ENCODE results near the gene ZSCAN26. TPM values are rescaled to one million over a fixed set of nuclear protein-coding genes. Genes with fewer than 3 reads are reported as not detected.

Gene ZSCAN26
- 11.7 and 17.4 TPM in 2 replicates for total RNA-seq (2014; rRNA removed; shearing (Covaris generic))

DNA sequence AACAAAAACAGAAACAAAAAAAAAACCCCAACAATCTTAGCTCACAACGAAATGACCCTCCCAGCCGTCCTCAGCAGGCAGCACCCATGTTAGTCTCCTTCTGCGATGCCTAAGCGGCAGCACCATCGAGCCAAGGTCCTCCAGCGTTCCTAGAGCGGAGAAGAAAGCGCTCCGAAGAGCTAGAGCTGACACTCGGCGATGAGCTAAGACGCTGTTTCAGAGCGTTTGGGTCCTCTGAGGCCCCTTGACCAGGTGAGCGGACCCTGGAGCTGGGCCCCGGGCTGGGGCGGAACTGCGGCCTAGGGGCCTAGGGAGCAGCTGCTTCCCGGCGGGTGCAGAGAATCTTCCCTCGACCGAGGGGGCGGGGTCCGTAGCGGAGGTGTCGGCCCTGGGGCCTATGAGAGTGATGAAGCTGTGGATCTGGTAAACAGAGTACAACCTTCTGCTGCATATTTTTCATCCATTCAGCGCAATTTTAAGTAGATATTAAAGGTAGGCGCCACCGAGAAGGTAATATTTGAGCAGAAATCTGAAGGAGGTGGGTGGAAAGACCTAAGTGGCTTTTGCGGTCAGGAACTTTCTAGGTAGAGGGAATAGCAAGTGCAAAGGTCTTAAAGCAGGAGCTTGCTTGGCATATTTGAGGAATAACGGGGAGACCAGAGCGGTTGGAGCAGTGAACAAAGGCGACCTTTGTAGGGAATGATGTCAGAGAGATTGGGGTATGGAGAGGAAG is at the start of gene ZSCAN26:
Gene ZSCAN26, plus strand, starts transcription at position 182 of the 733 bp plus-strand sequence. CDS start 4,777 bp downstream, outside the sequence.
- Histone ChIP-seq H3K36me3 (peaks cover 6% of the 10 kb centered on the region), H3K27ac (0 out of 2 replicates have a peak within 1 kb of the TSS, but pooled peaks have one; percentile 25), H3K27me3 (replicated peaks) (no peaks in the 10 kb centered on the region), H3K4me3 (peak within 1 kb of the TSS; percentile 66), H3K4me1 (replicated peaks) (peaks cover 18% of the 10 kb centered on the region), H3K9me3 (replicated peaks) (no peaks in the 10 kb centered on the region)
- DNase-seq (ENCODE audit: low read depth in 1 of 2, low spot score in 2 of 2), result peak; percentile 85 to 93

DNA sequence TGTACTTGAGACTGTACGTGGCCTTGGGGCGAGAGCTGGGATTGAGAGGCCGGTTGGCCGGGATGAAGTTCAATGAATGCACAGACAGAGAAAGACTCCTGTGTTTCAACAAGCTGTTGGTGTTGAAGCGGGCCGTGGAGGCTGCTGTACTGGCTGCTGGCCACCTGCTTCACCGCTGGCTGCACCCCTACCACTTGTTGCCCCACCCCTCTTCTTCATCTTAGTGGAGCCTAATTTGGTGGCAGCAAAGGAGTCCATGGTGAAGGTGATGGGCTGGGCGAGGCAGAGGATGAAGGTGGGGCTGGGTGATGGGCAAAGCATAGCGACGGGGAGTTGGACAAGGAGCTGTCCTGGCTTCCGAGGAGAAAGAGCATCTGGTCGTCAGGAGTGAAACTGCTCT is 49.1 kb upstream of the ZSCAN26 start:
- Histone ChIP-seq H3K27me3 (replicated peaks) (peaks cover 6% of the 10 kb centered on the region; the same call in 1 of the 2 replicates), H3K4me1 (replicated peaks) (peaks cover 10% of the 10 kb centered on the region), H3K9me3 (replicated peaks) (no peaks in the 10 kb centered on the region), H3K4me3 (no peak overlapping the region), H3K36me3 (no peaks in the 10 kb centered on the region), H3K27ac (no peak overlapping the region; the same call in 1 of the 2 replicates)
- DNase-seq (ENCODE audit: low read depth in 1 of 2, low spot score in 2 of 2), result no peak

DNA sequence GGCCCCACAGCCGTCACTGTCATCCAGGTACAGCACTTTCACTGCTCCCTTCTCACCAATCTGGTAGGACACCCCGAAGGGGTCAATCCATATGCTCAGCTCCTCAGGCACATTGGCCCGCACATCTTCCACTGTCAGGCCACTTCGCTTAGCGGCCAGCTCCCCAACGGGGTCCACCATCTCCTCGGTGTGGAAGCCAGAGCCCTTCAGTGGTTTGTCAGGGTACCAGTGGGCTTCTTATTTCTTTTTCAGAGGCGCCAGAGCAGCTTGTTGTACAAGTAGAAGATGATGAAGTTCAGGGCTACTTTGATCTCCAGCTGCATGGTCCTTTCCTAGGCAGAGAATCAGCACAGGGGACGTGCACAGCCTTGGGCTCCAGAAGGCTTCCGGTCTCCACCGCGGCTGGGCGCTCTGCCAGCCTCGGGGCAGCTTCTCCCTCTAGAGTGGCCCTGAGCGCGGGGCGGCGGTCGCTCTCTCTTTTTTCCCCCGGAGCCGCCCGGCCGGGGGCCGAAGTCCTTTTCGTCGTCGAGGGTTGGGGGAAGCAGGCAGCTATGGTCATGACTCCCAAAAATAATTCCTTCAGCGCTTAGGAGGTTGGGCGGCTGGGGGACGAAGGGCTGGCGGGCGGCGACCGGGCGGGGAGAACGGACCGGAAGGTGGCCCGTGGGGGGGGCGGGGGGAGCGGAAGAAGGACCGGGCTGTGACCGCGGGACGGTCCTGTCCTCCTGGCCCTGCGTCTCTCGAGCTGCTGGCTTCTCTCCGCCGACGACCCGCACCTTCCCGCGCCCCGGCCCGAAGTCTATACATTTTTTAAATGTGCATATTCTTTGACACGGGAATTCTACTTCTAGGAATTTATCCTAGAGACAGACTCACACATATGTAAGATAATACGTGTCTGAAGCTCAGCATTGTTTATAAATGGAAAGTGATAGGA is 48.4 kb upstream of the ZSCAN26 start:
- H3K27ac ChIP-seq, result peak overlapping the region; percentile 83
- no peaks in the 10 kb centered on the region for H3K36me3 ChIP-seq
- peaks cover 6% of the 10 kb centered on the region; the same call in 1 of the 2 replicates for H3K27me3 ChIP-seq (replicated peaks)
- peaks cover 10% of the 10 kb centered on the region for H3K4me1 ChIP-seq (replicated peaks)
- peak; percentile 81 to 83 for DNase-seq (ENCODE audit: low read depth in 1 of 2, low spot score in 2 of 2)
- H3K4me3 ChIP-seq, result peak overlapping the region; percentile 53
- H3K9me3 ChIP-seq (replicated peaks), result no peaks in the 10 kb centered on the region

DNA sequence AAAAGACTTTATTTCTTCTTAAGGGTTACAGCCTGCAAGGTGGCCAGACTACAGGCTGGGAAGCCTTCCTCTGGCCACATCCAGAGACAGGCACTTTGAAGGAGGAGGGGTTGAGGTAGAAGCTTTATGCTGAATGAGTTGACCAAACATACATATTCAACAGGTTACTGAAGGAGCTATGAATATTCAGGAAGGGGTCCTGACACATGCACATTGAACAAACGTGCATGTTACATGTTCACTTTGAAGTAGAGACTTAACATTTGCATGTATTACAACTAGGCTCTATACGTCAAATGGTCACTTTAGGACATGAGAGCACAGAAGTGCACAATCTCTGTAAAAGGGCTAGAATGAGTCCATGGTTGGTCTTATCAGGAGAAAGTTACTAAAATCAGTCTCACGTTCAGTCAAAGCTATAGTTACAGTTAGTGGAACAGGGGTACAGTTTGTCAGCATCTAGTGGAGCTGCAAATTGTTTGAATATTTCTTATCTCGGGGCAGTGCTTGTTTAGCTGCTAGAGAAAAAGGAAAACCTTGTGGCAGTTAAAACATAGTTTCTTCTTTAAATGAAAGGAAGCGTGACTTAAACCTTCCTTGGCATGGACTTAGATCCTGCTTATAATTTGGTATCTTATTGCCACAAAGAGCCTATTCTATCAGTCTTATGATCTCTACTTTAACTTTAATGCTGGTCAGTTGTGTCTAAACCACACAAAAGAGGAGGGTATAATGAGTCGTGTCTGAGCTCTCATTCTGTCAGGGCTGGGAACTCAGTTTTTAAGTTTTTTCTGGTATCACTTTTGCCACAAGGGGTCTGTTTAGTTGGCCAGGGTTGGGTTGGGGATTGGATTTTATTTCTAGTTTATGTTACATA is 46.4 kb upstream of the ZSCAN26 start:
- H3K4me3 ChIP-seq, result no peak overlapping the region
- no peaks in the 10 kb centered on the region for H3K9me3 ChIP-seq (replicated peaks)
- no peak overlapping the region for H3K27ac ChIP-seq
- peaks cover 19% of the 10 kb centered on the region for H3K4me1 ChIP-seq (replicated peaks)
- DNase-seq (ENCODE audit: low read depth in 1 of 2, low spot score in 2 of 2), result no peak
- H3K36me3 ChIP-seq, result peaks cover 4% of the 10 kb centered on the region; the same call in 1 of the 2 replicates
- 0 out of 2 replicates have a peak, but pooled peaks cover 2% of the 10 kb centered on the region for H3K27me3 ChIP-seq (replicated peaks)

DNA sequence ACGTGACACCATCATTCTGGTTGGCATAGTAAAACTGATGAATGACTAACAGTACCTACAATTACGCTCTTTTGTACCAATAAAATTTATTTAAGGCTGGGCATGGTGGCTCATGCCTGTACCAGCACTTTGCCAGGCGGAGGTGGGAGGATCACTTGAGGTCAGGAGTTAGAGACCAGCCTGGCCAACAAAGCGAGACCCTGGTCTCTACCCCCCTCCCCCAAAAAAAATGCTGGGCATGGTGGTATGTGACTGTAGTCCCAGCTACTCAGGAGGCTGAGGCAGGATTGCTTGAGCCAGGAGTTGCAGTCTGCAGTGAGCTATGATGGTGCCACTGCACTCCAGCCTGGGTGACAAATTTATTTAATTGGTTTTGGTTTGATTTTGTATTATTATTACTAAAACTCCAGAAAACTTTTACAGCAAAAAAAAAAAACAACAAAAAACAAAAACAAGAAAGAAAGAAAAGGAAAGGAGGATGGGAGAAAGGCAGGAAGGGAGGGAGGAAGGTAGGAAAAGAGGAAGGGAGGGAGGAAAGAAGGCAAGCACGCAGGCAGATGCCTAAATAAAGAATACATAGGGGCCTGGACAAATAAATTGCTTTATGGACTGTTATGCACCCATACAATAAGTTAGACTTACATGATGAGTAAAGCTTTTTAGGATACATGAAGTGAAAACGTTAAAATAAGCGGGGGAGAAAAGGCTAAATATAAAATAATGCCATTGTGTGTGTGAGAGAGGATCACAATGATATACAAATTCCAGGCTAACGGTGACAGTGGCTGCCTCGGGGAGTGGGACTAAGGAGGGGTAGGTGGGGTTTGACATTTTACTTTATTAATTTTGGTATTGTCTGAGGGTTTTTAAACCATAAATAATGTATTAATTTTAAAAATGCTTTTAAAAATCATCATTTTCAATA is 42.5 kb upstream of the ZSCAN26 start:
- 0 out of 2 replicates have a peak, but pooled peaks cover 2% of the 10 kb centered on the region for H3K27me3 ChIP-seq (replicated peaks)
- peaks cover 29% of the 10 kb centered on the region for H3K36me3 ChIP-seq
- H3K27ac ChIP-seq, result peak overlapping the region; percentile 90
- peaks cover 13% of the 10 kb centered on the region for H3K4me1 ChIP-seq (replicated peaks)
- peak overlapping the region; percentile 59 for H3K4me3 ChIP-seq
- DNase-seq (ENCODE audit: low read depth in 1 of 2, low spot score in 2 of 2), result no peak
- no peaks in the 10 kb centered on the region for H3K9me3 ChIP-seq (replicated peaks)

DNA sequence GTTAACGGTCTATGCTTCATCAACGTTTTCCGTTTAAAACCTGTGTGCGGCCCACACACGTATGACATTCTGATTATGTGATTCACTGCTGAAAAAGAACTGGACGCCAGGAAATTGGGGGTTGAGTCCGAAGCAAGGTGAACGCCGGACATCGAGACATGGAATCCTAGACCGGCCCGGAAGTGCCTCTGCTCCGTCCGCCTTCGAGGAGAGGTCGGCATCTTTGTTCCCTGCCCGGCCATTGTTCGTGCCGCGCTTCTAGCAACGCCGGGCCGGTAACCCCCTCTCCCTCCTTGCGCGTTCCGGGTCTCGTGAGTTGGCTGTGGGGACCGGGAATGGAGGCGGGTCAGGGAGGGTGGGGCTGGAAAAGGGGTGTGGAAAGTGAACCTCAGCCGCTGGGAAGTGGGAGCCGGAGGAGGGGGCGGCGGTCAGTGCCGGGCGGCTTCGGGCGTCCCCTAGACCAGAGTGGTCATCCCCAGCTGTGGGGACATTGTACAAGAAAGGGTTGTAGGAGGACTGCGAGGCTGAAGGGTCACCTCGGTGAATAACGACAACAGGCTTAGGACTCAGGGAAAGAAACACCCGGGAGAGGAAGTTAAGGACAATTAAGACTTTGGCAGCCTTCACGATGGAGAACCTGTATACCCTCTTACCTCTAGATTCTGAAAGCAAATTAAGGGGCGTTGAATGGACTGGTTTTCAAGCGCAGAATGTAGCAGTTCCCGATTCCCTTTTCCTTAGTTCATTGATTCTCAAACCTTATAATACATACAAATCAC is 41.7 kb upstream of the ZSCAN26 start, which contains the start of gene ZSCAN9:
Gene ZSCAN9, plus strand, starts transcription at position 220 of the 779 bp plus-strand sequence. CDS start 1,810 bp downstream, outside the sequence.
- no peaks in the 10 kb centered on the region for H3K9me3 ChIP-seq (replicated peaks)
- H3K27ac ChIP-seq, result peak within 1 kb of the TSS; percentile 90
- peaks cover 36% of the 10 kb centered on the region for H3K36me3 ChIP-seq
- H3K4me3 ChIP-seq, result peak within 1 kb of the TSS; percentile 59
- DNase-seq (ENCODE audit: low read depth in 1 of 2, low spot score in 2 of 2), result peak; percentile 79 to 93
- H3K27me3 ChIP-seq (replicated peaks), result 0 out of 2 replicates have a peak, but pooled peaks cover 2% of the 10 kb centered on the region
- H3K4me1 ChIP-seq (replicated peaks), result peaks cover 13% of the 10 kb centered on the region

DNA sequence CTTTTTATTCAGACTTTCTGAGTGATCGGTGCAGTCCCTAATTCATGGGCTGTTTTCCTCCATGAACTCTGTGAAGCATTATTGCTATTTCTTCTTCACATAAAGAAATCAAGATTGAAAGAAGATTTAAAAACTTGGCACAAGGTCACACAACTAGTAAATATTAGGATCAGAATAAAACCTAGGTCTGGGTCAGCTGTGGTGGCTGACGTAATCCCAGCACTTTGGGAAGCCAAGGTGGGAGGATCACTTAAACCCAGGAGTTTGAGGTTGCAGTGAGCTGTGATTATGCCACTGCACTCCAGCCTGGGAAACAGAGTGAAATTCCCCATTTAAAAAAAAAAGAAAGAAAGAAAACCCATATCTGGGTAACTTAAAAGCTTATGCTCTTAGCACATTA is 40.5 kb upstream of the ZSCAN26 start:
- Histone ChIP-seq H3K27ac (no peak overlapping the region), H3K4me3 (peak overlapping the region; percentile 59; the same call in 1 of the 2 replicates), H3K9me3 (replicated peaks) (no peaks in the 10 kb centered on the region), H3K27me3 (replicated peaks) (no peaks in the 10 kb centered on the region), H3K4me1 (replicated peaks) (peaks cover 13% of the 10 kb centered on the region), H3K36me3 (peaks cover 48% of the 10 kb centered on the region)
- DNase-seq (ENCODE audit: low read depth in 1 of 2, low spot score in 2 of 2), result no peak

DNA sequence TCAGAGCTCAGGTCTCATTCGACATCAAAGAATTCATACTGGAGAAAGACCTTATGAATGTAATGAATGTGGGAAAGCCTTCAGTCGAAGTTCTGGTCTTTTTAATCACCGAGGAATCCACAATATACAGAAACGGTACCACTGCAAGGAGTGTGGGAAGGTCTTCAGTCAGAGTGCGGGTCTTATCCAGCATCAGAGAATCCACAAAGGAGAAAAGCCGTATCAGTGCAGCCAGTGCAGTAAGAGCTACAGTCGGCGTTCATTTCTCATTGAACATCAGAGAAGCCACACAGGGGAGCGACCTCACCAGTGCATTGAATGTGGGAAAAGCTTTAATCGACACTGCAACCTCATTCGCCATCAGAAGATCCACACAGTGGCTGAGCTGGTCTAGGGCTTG is 34.2 kb upstream of the ZSCAN26 start:
- H3K9me3 ChIP-seq (replicated peaks), result no peaks in the 10 kb centered on the region
- peaks cover 84% of the 10 kb centered on the region for H3K36me3 ChIP-seq

DNA sequence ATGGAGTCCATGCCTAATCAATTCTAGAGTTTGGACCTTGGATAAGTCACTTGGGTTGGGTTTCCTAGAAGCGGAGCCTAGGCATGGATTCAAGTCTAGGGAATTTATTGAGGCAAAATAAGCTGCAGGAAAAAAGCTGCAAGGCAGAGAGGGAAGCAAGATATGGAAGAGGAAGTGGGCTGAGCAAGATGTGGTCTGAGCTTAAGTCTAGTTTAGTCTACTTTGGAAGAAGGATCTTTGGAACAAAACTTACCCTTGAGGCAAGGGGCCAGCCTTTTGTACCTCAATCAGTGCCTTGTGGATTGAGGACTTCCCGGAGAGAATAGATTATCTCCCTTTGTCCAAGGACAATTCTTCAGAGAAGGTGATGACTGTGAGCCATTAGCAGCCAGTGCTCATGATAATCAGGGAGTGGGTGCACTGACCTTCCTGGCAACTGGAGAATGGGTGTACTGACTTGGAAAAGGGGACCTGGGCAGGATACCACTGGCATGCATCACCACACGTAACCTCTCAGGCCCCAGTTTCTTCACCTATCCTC is 31.0 kb upstream of the ZSCAN26 start:
- Histone ChIP-seq H3K4me1 (replicated peaks) (no peaks in the 10 kb centered on the region), H3K36me3 (peaks cover 58% of the 10 kb centered on the region)

More for the DNA sequence above, 34.2 kb upstream of the ZSCAN26 start:
- H3K27me3 ChIP-seq (replicated peaks), result no peaks in the 10 kb centered on the region
- H3K4me3 ChIP-seq, result no peak overlapping the region
- no peak for DNase-seq (ENCODE audit: low read depth in 1 of 2, low spot score in 2 of 2)
- H3K4me1 ChIP-seq (replicated peaks), result no peaks in the 10 kb centered on the region
- H3K27ac ChIP-seq, result no peak overlapping the region

DNA sequence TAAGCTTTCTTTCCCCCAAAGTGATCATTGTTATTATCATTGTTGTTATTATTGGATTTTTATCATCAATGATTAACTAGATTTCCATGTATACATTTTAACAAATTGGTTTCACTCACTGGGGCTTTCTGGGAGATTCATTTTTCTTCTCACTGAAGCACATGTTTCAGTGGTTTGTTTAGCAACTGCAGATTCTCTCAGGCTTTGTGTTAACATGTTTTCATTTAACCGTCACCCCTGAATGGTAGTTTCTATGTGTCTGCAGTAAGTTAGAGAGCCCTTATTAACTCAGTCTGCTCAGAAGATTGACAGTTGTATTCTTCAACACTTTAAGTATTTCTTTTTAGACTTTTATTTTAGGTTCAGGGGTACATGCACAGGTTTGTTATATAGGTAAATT is 27.3 kb upstream of the ZSCAN26 start:
- H3K27me3 ChIP-seq (replicated peaks), result no peaks in the 10 kb centered on the region
- no peak overlapping the region for H3K27ac ChIP-seq
- no peaks in the 10 kb centered on the region for H3K4me1 ChIP-seq (replicated peaks)
- no peak for DNase-seq (ENCODE audit: low read depth in 1 of 2, low spot score in 2 of 2)
- peaks cover 35% of the 10 kb centered on the region for H3K36me3 ChIP-seq
- H3K4me3 ChIP-seq, result no peak overlapping the region
- H3K9me3 ChIP-seq (replicated peaks), result no peaks in the 10 kb centered on the region

More for the DNA sequence above, 31.0 kb upstream of the ZSCAN26 start:
- no peak overlapping the region for H3K4me3 ChIP-seq
- H3K27me3 ChIP-seq (replicated peaks), result no peaks in the 10 kb centered on the region
- no peak for DNase-seq (ENCODE audit: low read depth in 1 of 2, low spot score in 2 of 2)
- no peaks in the 10 kb centered on the region for H3K9me3 ChIP-seq (replicated peaks)
- H3K27ac ChIP-seq, result no peak overlapping the region

DNA sequence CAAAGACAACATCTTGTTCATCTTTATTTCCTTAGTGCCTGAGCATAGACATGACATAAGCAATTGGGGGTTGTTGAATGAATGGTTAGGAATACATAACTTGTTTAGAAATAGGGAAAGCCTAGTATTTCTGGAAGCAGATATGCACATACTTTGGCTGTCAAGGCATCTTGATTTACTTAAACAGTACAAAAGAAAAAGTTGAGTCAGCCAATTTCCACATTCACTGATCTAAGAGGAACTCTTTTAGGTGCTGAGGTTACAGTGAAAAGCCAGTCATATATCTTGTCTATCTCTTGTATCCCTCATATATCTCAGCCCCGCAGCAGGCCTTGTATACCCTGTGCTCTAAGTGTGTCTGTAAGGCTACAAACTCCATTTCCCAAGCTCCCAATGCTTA is 26.5 kb upstream of the ZSCAN26 start:
- Histone ChIP-seq H3K4me1 (replicated peaks) (no peaks in the 10 kb centered on the region), H3K27ac (no peak overlapping the region), H3K36me3 (peaks cover 35% of the 10 kb centered on the region), H3K4me3 (no peak overlapping the region), H3K27me3 (replicated peaks) (no peaks in the 10 kb centered on the region), H3K9me3 (replicated peaks) (no peaks in the 10 kb centered on the region)
- DNase-seq (ENCODE audit: low read depth in 1 of 2, low spot score in 2 of 2), result no peak

Data from SJSA1 (cell line).